Epithelial cell of esophagus (primary cell): ENCODE data around the gene EIF4H.
"Not testable (repeated sequence)": the region's sequence is repeated elsewhere in the genome, so short reads cannot be mapped to it uniquely, and the experiment has no call there.

Experiments
- DNase-seq: peaks from one replicate; pipeline ENCODE4 v3.0.0; 2010; ENCODE audit warnings: low read depth
- H3K4me3 ChIP-seq: 2 replicates; pipeline ENCODE4 v1.5.1; 2011; ENCODE audit warnings: mild to moderate bottlenecking, low read length, control low read depth
- CTCF ChIP-seq: IDR thresholded peaks from 2 replicates; pipeline ENCODE4 v1.5.1; 2011; ENCODE audit warnings: low read depth, mild to moderate bottlenecking, low read length, control low read depth, inconsistent platforms; ENCODE audit not compliant: insufficient read depth; ENCODE audit errors: missing control alignments

The EIF4H gene

GRCh38 chr7:74197449-74198124 is 23.4 kb downstream of the EIF4H start:
- TF ChIP-seq CTCF, result no peak
- DNase-seq, result no peak
- no peak overlapping the region for H3K4me3 ChIP-seq

GRCh38 chr7:74199551-74200355 is 25.6 kb downstream of the EIF4H start:
- no peak for DNase-seq
- no peak overlapping the region for H3K4me3 ChIP-seq
- no peak for TF ChIP-seq CTCF

- peak; percentile 66 for DNase-seq
- peak; percentile 72 for TF ChIP-seq CTCF
- H3K4me3 ChIP-seq, result no peak overlapping the region
Measured at GRCh38 chr7:74202841-74203556, 28.8 kb downstream of the EIF4H start.

- no peak for TF ChIP-seq CTCF
Measured at GRCh38 chr7:74203956-74204618, 29.9 kb downstream of the EIF4H start.

GRCh38 chr7:74206052-74206451 is 31.9 kb downstream of the EIF4H start:
- DNase-seq, H3K4me3 ChIP-seq: not testable (repeated sequence)

More at GRCh38 chr7:74203956-74204618, 29.9 kb downstream of the EIF4H start:
- no peak overlapping the region for H3K4me3 ChIP-seq
- DNase-seq, result no peak

GRCh38 chr7:74206589-74207120 is 32.5 kb downstream of the EIF4H start:
- TF ChIP-seq CTCF, result peak; percentile 91
- H3K4me3 ChIP-seq, result no peak overlapping the region
- DNase-seq, result peak; percentile 58
